T-cell (primary cell): ENCODE measurements around the gene TYR. TPM values are rescaled to one million over a fixed set of nuclear protein-coding genes. Genes with fewer than 3 reads are reported as not detected.

Experiments used
- ATAC-seq, 4 experiments: fragments of 200-7000 bp in 3 of 4; fragments of 150-1000 bp in 1 of 4; cut with Tn5 transposase; replicated peaks in 1 of 4; 1 replicate in 3 of 4; 2 replicates in 1 of 4; pipeline ENCODE4 v1.10.0; 2021; ENCODE audit warnings: moderate library complexity in 3 of 4, mild to moderate bottlenecking in 2 of 4, moderate number of reproducible peaks in 1 of 4
- CTCF ChIA-PET, 2 donors: fragments of 300-600 bp; sonication (Branson Sonifier 250); formaldehyde crosslinking; loops; one replicate each; lab custom pipeline; 2022; ENCODE audit warnings: antibody characterized with exemption in 2 of 2; lab: Charles Lee
- POLR2A ChIA-PET, 2 donors: fragments of 300-600 bp; sonication (Branson Sonifier 250); formaldehyde crosslinking; loops; one replicate each; lab custom pipeline; 2022; ENCODE audit warnings: antibody characterized with exemption in 2 of 2; lab: Charles Lee
- DNase-seq, 35 experiments: peaks; one replicate each; pipeline versions ENCODE4 v3.0.0 to v3.0.0-alpha.2; 2013 to 2023
- H3K27ac ChIP-seq: one replicate; pipeline ENCODE4 v1.5.1; 2013; ENCODE audit warnings: low read length
- H3K27me3 ChIP-seq, 2 experiments: replicated peaks in 1 of 2; 1 replicate in 1 of 2; 2 replicates in 1 of 2; pipeline versions ENCODE4 v1.6.1 to v1.7.0; 2013; ENCODE audit warnings: low read length in 1 of 2, mixed read lengths in 1 of 2; ENCODE audit not compliant: control insufficient read depth in 2 of 2, insufficient read depth in 2 of 2; ENCODE audit errors: extremely low read depth in 1 of 2
- H3K36me3 ChIP-seq, 2 donors: 1 replicate in 1 of 2; 2 replicates in 1 of 2; pipeline versions ENCODE4 v1.6.1 to v1.7.0; 2013; ENCODE audit warnings: low read length in 1 of 2; ENCODE audit not compliant: control insufficient read depth in 2 of 2, insufficient read depth in 1 of 2; ENCODE audit errors: extremely low read depth in 1 of 2
- H3K4me1 ChIP-seq, 2 experiments: 1 replicate in 1 of 2; 2 replicates in 1 of 2; pipeline versions ENCODE4 v1.6.1 to v1.7.0; 2013; ENCODE audit warnings: low read length in 2 of 2, mixed read lengths in 1 of 2; ENCODE audit not compliant: insufficient read depth in 2 of 2, control insufficient read depth in 1 of 2; ENCODE audit errors: extremely low read depth in 1 of 2
- H3K4me3 ChIP-seq, 2 donors: 1 replicate in 1 of 2; 2 replicates in 1 of 2; pipeline versions ENCODE4 v1.5.1 to v1.7.0; 2013; ENCODE audit warnings: mild to moderate bottlenecking in 2 of 2, low read length in 1 of 2, moderate library complexity in 1 of 2; ENCODE audit not compliant: control insufficient read depth in 1 of 2; ENCODE audit errors: extremely low read depth in 1 of 2
- H3K9me3 ChIP-seq: 2 replicates; pipeline ENCODE4 v1.7.0; 2013
- H3K27ac Mint-ChIP-seq, 2 donors: one replicate each; pipeline ENCODE4 v1.8.0; 2020 to 2021; ENCODE audit warnings: mild to moderate bottlenecking in 2 of 2, mixed read lengths in 2 of 2
- H3K27me3 Mint-ChIP-seq, 2 donors: one replicate each; pipeline ENCODE4 v1.8.0; 2021 to 2022; ENCODE audit warnings: mixed read lengths in 2 of 2
- H3K36me3 Mint-ChIP-seq: one replicate; pipeline ENCODE4 v1.8.0; 2021; ENCODE audit warnings: mixed read lengths
- H3K4me1 Mint-ChIP-seq, 3 donors: one replicate each; pipeline ENCODE4 v1.8.0; 2020 to 2022; ENCODE audit warnings: mixed read lengths in 3 of 3, mild to moderate bottlenecking in 1 of 3
- H3K4me3 Mint-ChIP-seq, 3 donors: one replicate each; pipeline ENCODE4 v1.8.0; 2020 to 2022; ENCODE audit warnings: mild to moderate bottlenecking in 3 of 3, mixed read lengths in 3 of 3, moderate library complexity in 3 of 3
- H3K9me3 Mint-ChIP-seq, 3 donors: one replicate each; pipeline ENCODE4 v1.8.0; 2020 to 2022; ENCODE audit warnings: mixed read lengths in 3 of 3
- WGBS: methylation state at CpG from one replicate; pipeline ENCODE4 v1.1.5; 2013; ENCODE audit warnings: missing lambda C conversion rate; ENCODE audit not compliant: insufficient coverage; 5-methylcytosine and 5-hydroxymethylcytosine counted together
- total RNA-seq, 35 experiments: library from RNA in 6 of 35; stranded (reverse) in 6 of 35; fragments of 120-200 nt in 1 of 35; gene quantifications; one replicate each; pipeline versions ENCODE4 v1.2.1 to v1.2.4 and lab custom pipeline; 2013 to 2026

The TYR gene
- total RNA-seq: not detected
- not detected for total RNA-seq (2013)
- 0 reads per million in 29 experiments for total RNA-seq (lab: John Stamatoyannopoulos, UW)

- no peak within 1 kb of the TSS for H3K4me3 ChIP-seq
- Mint-ChIP-seq H3K4me1 (peaks cover 3 to 6% (median 6%) of the 10 kb centered on the region in 3 donors), H3K9me3 (no peaks in the 10 kb centered on the region), H3K36me3 (no peaks in the 10 kb centered on the region), H3K4me3 (no peak within 1 kb of the TSS), H3K27ac (no peak within 1 kb of the TSS), H3K27me3 (no peaks in the 10 kb centered on the region)
- no peak within 1 kb of the TSS for H3K27ac ChIP-seq
- 91% methylated on average over 6 of the region's 8 CpGs for WGBS
- ChIA-PET CTCF (no interaction called here), POLR2A (no interaction called here)
- no peaks in the 10 kb centered on the region for H3K9me3 ChIP-seq
- H3K27me3 ChIP-seq: no peaks in the 10 kb centered on the region
- H3K4me1 ChIP-seq: no peaks in the 10 kb centered on the region
- no peak for DNase-seq
- H3K36me3 ChIP-seq: no peaks in the 10 kb centered on the region
- ATAC-seq: no peak
These were observed at the start of gene TYR for GRCh38 chr11:89177691-89178231. Gene TYR (plus strand): TSS chr11:89177875. CDS start chr11:89177954, 79 bp downstream.

- no peaks in the 10 kb centered on the region for H3K4me1 ChIP-seq
- ChIA-PET CTCF (no interaction called here), POLR2A (no interaction called here)
- DNase-seq (no peak), ATAC-seq (no peak)
- no peaks in the 10 kb centered on the region for H3K36me3 ChIP-seq
- Mint-ChIP-seq H3K4me3 (no peak overlapping the region), H3K27me3 (peaks cover 0 to 3% of the 10 kb centered on the region in 2 donors), H3K4me1 (no peaks in the 10 kb centered on the region), H3K36me3 (no peaks in the 10 kb centered on the region), H3K27ac (no peak overlapping the region), H3K9me3 (peaks cover 0 to 3% (median 0%) of the 10 kb centered on the region in 3 donors)
- H3K4me3 ChIP-seq: no peak overlapping the region
- H3K27ac ChIP-seq: no peak overlapping the region
- H3K27me3 ChIP-seq: no peaks in the 10 kb centered on the region
- H3K9me3 ChIP-seq: no peaks in the 10 kb centered on the region
These were observed 41.1 kb upstream of the TYR start for GRCh38 chr11:89136606-89137005.

- H3K4me1 Mint-ChIP-seq: no peaks in the 10 kb centered on the region
- POLR2A ChIA-PET: no interaction called here
- no CpG with 5 or more reads among the region's 1 CpG for WGBS
- H3K4me3 Mint-ChIP-seq: no peak overlapping the region
- no peak for ATAC-seq
- no peak overlapping the region for H3K27ac ChIP-seq
- CTCF ChIA-PET: no interaction called here
- no peaks in the 10 kb centered on the region for H3K9me3 Mint-ChIP-seq
- H3K9me3 ChIP-seq: no peaks in the 10 kb centered on the region
- H3K4me1 ChIP-seq: no peaks in the 10 kb centered on the region
- no peak overlapping the region for H3K4me3 ChIP-seq
- no peak for DNase-seq
- no peak overlapping the region for H3K27ac Mint-ChIP-seq
- H3K36me3 Mint-ChIP-seq: no peaks in the 10 kb centered on the region
- H3K36me3 ChIP-seq: no peaks in the 10 kb centered on the region
- H3K27me3 ChIP-seq: no peaks in the 10 kb centered on the region
- H3K27me3 Mint-ChIP-seq: no peaks in the 10 kb centered on the region
These were observed 30.4 kb upstream of the TYR start for GRCh38 chr11:89147229-89147628.

GRCh38 chr11:89159974-89160373 is 17.7 kb upstream of the TYR start:
- Histone ChIP-seq H3K27ac (no peak overlapping the region), H3K4me1 (no peaks in the 10 kb centered on the region), H3K4me3 (no peak overlapping the region), H3K27me3 (no peaks in the 10 kb centered on the region), H3K36me3 (no peaks in the 10 kb centered on the region), H3K9me3 (no peaks in the 10 kb centered on the region)
- no peaks in the 10 kb centered on the region for H3K27me3 Mint-ChIP-seq
- no CpG with 5 or more reads among the region's 4 CpGs for WGBS
- ATAC-seq (no peak), DNase-seq (no peak)
- ChIA-PET CTCF (no interaction called here), POLR2A (no interaction called here)
- no peak overlapping the region for H3K27ac Mint-ChIP-seq
- H3K4me3 Mint-ChIP-seq: no peak overlapping the region
- H3K9me3 Mint-ChIP-seq: no peaks in the 10 kb centered on the region
- no peaks in the 10 kb centered on the region for H3K36me3 Mint-ChIP-seq
- no peaks in the 10 kb centered on the region for H3K4me1 Mint-ChIP-seq

GRCh38 chr11:89161949-89162348 is 15.7 kb upstream of the TYR start:
- H3K27me3 ChIP-seq: no peaks in the 10 kb centered on the region
- H3K36me3 ChIP-seq: no peaks in the 10 kb centered on the region
- Mint-ChIP-seq H3K27ac (no peak overlapping the region), H3K4me1 (no peaks in the 10 kb centered on the region), H3K36me3 (no peaks in the 10 kb centered on the region), H3K9me3 (no peaks in the 10 kb centered on the region), H3K4me3 (no peak overlapping the region), H3K27me3 (no peaks in the 10 kb centered on the region)
- ChIA-PET POLR2A (no interaction called here), CTCF (no interaction called here)
- H3K4me1 ChIP-seq: no peaks in the 10 kb centered on the region
- no peak for ATAC-seq
- H3K4me3 ChIP-seq: no peak overlapping the region
- no peaks in the 10 kb centered on the region for H3K9me3 ChIP-seq
- WGBS: no CpG with 5 or more reads among the region's 3 CpGs
- H3K27ac ChIP-seq: no peak overlapping the region
- DNase-seq: no peak

- no peak overlapping the region for H3K27ac Mint-ChIP-seq
- H3K9me3 Mint-ChIP-seq: no peaks in the 10 kb centered on the region
- H3K27me3 Mint-ChIP-seq: no peaks in the 10 kb centered on the region
- Histone ChIP-seq H3K9me3 (no peaks in the 10 kb centered on the region), H3K4me3 (no peak overlapping the region), H3K36me3 (no peaks in the 10 kb centered on the region), H3K27me3 (no peaks in the 10 kb centered on the region), H3K4me1 (no peaks in the 10 kb centered on the region), H3K27ac (no peak overlapping the region)
- ATAC-seq (no peak), DNase-seq (no peak)
- no peaks in the 10 kb centered on the region for H3K4me1 Mint-ChIP-seq
- H3K36me3 Mint-ChIP-seq: no peaks in the 10 kb centered on the region
- H3K4me3 Mint-ChIP-seq: no peak overlapping the region
- POLR2A ChIA-PET: no interaction called here
- WGBS: no CpG with 5 or more reads among the region's 3 CpGs
- CTCF ChIA-PET: no interaction called here
These were observed 14.0 kb upstream of the TYR start for GRCh38 chr11:89163686-89164085.

GRCh38 chr11:89168396-89168795 is 9.3 kb upstream of the TYR start:
- no peaks in the 10 kb centered on the region for H3K27me3 ChIP-seq
- H3K4me1 Mint-ChIP-seq: no peaks in the 10 kb centered on the region
- H3K27me3 Mint-ChIP-seq: no peaks in the 10 kb centered on the region
- WGBS: 86% methylated on average over 3 of the region's 3 CpGs
- H3K9me3 Mint-ChIP-seq: no peaks in the 10 kb centered on the region
- H3K4me3 ChIP-seq: no peak overlapping the region
- H3K27ac ChIP-seq: no peak overlapping the region
- no peak for DNase-seq
- H3K36me3 Mint-ChIP-seq: no peaks in the 10 kb centered on the region
- no peak for ATAC-seq
- no peak overlapping the region for H3K4me3 Mint-ChIP-seq
- no peaks in the 10 kb centered on the region for H3K36me3 ChIP-seq
- CTCF ChIA-PET: no interaction called here
- POLR2A ChIA-PET: no interaction called here
- H3K9me3 ChIP-seq: peaks cover 2% of the 10 kb centered on the region
- no peaks in the 10 kb centered on the region for H3K4me1 ChIP-seq
- no peak overlapping the region for H3K27ac Mint-ChIP-seq
